ENCODE data around the gene RBM5.
A peak's percentile ranks its signal among the peaks of the same experiment; 100 is the strongest.
"Not testable (repeated sequence)": the region's sequence is repeated elsewhere in the genome, so short reads cannot be mapped to it uniquely, and the experiment has no call there.

The RBM5 gene

DNA sequence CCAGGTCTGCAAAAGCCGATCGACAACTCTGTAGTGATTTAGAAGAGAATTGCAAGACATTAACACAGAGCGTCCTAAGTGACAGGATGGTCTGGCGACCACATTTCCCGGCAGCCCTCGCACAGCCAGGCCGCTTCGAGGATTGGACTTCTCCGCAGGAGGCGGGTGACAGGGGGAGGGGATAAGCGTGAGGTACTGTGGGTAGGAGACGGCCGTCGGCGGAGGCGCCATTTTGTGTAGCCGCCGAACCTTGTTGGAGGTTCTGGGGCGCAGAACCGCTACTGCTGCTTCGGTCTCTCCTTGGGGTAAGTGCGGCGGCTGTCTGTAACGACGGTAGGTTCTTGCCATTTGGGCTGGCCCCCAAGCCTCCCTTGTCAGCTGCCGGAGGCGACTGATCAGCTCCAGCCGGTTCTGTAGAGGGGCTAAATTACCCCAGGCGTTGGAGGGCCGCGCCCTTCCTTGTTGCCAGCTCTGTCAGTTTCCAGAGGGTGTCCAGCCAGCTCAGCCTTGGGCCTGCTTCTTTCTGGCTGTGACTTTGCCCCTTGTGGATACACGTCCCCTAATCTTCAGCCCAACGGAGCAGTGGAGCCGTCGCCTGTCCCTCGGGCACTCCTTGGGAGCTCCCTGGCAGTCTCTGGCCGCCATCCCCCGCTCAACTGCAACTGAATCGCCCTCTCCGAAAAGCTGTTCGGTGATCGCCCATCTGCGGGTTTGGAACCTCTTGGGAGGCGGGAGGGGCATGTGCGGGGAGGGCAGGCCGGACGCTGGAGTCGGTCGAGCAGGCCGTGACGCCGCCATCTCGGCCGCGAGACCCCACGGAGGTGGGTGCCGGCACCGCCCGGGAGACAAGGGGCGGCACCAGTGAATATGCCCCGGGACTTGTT lies at the start of gene RBM5:
Gene RBM5, plus strand, starts transcription at position 195 of the 884 bp plus-strand sequence. CDS start 1,516 bp downstream, outside the sequence.
- peak within 1 kb of the TSS; percentile 94; the same call in 1 of the 2 replicates for H3K27ac ChIP-seq (ENCODE audit: low read depth, low read length)

DNA sequence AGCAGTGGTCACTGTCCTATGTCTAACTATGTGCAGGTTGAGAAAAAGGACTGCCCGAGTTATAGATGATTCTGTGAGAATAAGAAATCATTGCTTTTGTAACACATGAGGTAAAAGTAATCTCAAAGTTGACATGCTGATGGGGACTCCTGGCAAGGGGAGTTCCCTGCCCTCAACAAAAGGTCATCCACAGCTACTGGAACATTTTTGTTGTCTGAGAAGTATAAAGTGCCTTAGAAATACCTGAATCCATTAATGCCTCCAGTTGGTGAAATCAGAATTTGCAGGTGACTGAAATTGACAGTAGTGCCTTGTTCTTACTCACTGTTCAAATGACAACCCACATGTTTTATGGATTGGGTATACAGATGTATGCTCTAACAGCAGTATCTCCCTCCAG lies 43.7 kb upstream of the RBM5 start:
- H3K9me3 ChIP-seq (ENCODE audit: control insufficient read depth, insufficient read depth, low read depth, low read length), result no peaks in the 10 kb centered on the region
- H3K27ac ChIP-seq (ENCODE audit: low read depth, low read length), result 0 out of 2 replicates have a peak overlapping the region, but pooled peaks have one; percentile 14
- peaks cover 35% of the 10 kb centered on the region for H3K36me3 ChIP-seq (ENCODE audit: control insufficient read depth, insufficient read depth, low read length)
- H3K9ac ChIP-seq (ENCODE audit: low read length), result no peak overlapping the region
- H3K27me3 ChIP-seq (ENCODE audit: control insufficient read depth, insufficient read depth, low read length), result no peaks in the 10 kb centered on the region
- no peaks in the 10 kb centered on the region for H3K4me1 ChIP-seq (ENCODE audit: control insufficient read depth, insufficient read depth, low read length)
- no peak overlapping the region for H3K4me3 ChIP-seq (ENCODE audit: low read depth, low read length)

More for the DNA sequence above, at the start of gene RBM5:
- Histone ChIP-seq H3K36me3 (ENCODE audit: control insufficient read depth, insufficient read depth, low read length) (peaks cover 39% of the 10 kb centered on the region), H3K4me3 (ENCODE audit: low read depth, low read length) (peak within 1 kb of the TSS; percentile 96), H3K9me3 (ENCODE audit: control insufficient read depth, insufficient read depth, low read depth, low read length) (peaks cover 11% of the 10 kb centered on the region), H3K4me1 (ENCODE audit: control insufficient read depth, insufficient read depth, low read length) (peaks cover 7% of the 10 kb centered on the region), H3K27me3 (ENCODE audit: control insufficient read depth, insufficient read depth, low read length) (no peaks in the 10 kb centered on the region), H3K9ac (ENCODE audit: low read length) (peak within 1 kb of the TSS; percentile 96)

DNA sequence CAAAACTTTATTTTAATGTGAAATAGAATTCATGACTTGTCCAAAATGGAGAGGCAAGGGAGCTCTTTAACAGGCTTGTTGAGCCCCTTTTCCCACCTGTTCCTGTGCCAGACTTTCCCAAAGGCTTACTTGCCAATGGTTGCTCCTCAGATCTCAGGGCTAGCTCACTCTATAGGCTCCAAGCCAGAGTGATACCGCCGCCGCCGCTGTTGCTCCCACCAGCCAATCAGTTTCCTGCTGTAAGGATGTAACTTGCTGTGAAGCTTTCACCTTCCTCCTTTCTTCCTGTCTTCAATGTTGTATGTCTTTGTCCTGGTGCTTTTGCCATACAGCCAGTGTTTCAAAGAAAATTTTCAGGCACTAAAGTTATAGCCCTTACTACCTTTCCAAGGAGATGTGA lies 41.3 kb upstream of the RBM5 start:
- Histone ChIP-seq H3K4me3 (ENCODE audit: low read depth, low read length) (no peak overlapping the region), H3K27ac (ENCODE audit: low read depth, low read length) (no peak overlapping the region), H3K36me3 (ENCODE audit: control insufficient read depth, insufficient read depth, low read length) (peaks cover 45% of the 10 kb centered on the region), H3K9me3 (ENCODE audit: control insufficient read depth, insufficient read depth, low read depth, low read length) (no peaks in the 10 kb centered on the region), H3K4me1 (ENCODE audit: control insufficient read depth, insufficient read depth, low read length) (no peaks in the 10 kb centered on the region), H3K27me3 (ENCODE audit: control insufficient read depth, insufficient read depth, low read length) (no peaks in the 10 kb centered on the region), H3K9ac (ENCODE audit: low read length) (no peak overlapping the region)

DNA sequence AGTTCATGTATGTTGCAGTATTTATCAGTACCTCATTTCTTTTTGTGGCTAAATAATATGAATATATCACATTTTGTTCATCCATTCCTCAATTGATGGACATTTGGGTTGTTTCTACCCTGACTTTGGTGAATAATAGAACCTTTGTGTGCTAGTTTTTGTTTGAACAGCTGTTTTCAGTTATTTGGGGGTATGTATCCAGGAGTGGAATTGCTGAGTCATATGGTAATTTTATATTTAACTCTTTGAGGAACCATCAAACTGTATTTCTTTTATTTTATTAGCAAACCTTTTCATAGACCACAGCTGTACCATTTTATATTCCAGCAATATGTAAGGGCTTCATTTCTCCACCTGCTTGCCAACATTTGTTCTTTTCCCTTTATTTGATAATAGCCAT lies 38.4 kb upstream of the RBM5 start:
- no peak overlapping the region for H3K9ac ChIP-seq (ENCODE audit: low read length)
- peaks cover 64% of the 10 kb centered on the region for H3K36me3 ChIP-seq (ENCODE audit: control insufficient read depth, insufficient read depth, low read length)
- H3K27me3 ChIP-seq (ENCODE audit: control insufficient read depth, insufficient read depth, low read length), result no peaks in the 10 kb centered on the region
- no peak overlapping the region for H3K27ac ChIP-seq (ENCODE audit: low read depth, low read length)
- no peaks in the 10 kb centered on the region for H3K9me3 ChIP-seq (ENCODE audit: control insufficient read depth, insufficient read depth, low read depth, low read length)
- H3K4me3 ChIP-seq (ENCODE audit: low read depth, low read length), result no peak overlapping the region
- H3K4me1 ChIP-seq (ENCODE audit: control insufficient read depth, insufficient read depth, low read length), result no peaks in the 10 kb centered on the region

DNA sequence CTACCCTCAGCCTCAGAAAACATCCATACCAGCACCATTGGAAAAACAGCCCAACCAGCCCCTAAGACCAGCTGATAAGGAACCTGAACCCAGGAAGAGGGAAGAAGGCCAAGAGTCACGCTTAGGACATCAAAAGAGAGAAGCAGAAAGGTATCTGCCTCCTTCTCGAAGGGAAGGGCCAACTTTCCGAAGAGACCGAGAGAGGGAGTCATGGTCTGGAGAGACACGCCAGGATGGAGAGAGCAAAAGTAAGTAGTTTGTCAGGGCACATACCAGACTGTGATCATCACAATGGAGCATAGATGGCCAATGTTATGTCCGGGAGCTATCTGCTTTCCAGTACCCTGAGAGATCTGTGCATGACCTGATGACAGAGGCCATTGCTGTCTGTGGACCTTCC lies 31.0 kb upstream of the RBM5 start:
- H3K27me3 ChIP-seq (ENCODE audit: control insufficient read depth, insufficient read depth, low read length), result no peaks in the 10 kb centered on the region
- H3K36me3 ChIP-seq (ENCODE audit: control insufficient read depth, insufficient read depth, low read length), result peaks cover 81% of the 10 kb centered on the region
- H3K9me3 ChIP-seq (ENCODE audit: control insufficient read depth, insufficient read depth, low read depth, low read length), result no peaks in the 10 kb centered on the region
- no peak overlapping the region for H3K27ac ChIP-seq (ENCODE audit: low read depth, low read length)
- H3K4me3 ChIP-seq (ENCODE audit: low read depth, low read length), result no peak overlapping the region
- H3K4me1 ChIP-seq (ENCODE audit: control insufficient read depth, insufficient read depth, low read length), result no peaks in the 10 kb centered on the region
- no peak overlapping the region for H3K9ac ChIP-seq (ENCODE audit: low read length)

DNA sequence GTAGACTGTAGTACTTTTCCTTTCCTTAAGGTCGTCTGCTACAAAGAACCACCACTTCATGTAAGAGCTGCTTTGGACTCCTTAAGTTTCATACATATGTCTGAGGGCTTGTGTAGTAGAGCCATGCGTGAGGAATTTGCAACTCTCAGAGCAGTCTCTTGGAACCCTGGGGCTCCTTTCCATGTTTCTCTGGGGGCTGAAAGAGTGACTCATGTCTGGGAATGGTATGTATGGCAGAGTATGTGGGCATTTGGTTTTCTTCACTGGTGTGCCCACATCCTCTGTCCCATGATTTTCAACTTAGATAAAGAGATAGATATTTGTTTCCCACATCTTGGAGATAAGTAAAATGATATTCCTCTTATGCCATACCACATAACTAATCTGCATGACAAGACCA lies 20.6 kb upstream of the RBM5 start:
- no peak overlapping the region for H3K4me3 ChIP-seq (ENCODE audit: low read depth, low read length)
- no peak overlapping the region for H3K27ac ChIP-seq (ENCODE audit: low read depth, low read length)
- no peaks in the 10 kb centered on the region for H3K4me1 ChIP-seq (ENCODE audit: control insufficient read depth, insufficient read depth, low read length)
- no peaks in the 10 kb centered on the region for H3K9me3 ChIP-seq (ENCODE audit: control insufficient read depth, insufficient read depth, low read depth, low read length)
- H3K27me3 ChIP-seq (ENCODE audit: control insufficient read depth, insufficient read depth, low read length), result no peaks in the 10 kb centered on the region
- no peak overlapping the region for H3K9ac ChIP-seq (ENCODE audit: low read length)
- H3K36me3 ChIP-seq (ENCODE audit: control insufficient read depth, insufficient read depth, low read length), result peaks cover 93% of the 10 kb centered on the region

DNA sequence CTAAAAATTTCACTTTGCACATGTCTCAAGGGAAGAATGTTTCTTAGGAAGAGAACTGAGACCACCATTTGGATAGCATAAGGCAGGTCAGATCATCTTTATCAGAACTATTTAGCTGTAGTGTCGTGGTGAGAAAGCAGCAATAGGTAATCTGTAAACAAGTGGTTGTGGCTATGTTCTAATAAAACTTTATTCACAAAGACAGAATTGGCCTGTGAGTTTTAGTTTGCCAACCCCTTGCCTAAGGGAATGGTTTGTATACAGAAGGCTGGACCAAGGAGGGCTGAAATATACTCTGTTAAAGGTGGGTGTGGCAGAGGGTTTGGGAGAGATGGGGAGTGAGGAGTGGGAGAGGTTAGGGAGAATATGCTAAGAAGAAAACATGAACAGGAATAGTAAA lies 10.6 kb upstream of the RBM5 start:
- Histone ChIP-seq H3K27me3 (ENCODE audit: control insufficient read depth, insufficient read depth, low read length) (no peaks in the 10 kb centered on the region), H3K4me3 (ENCODE audit: low read depth, low read length) (no peak overlapping the region), H3K9me3 (ENCODE audit: control insufficient read depth, insufficient read depth, low read depth, low read length) (no peaks in the 10 kb centered on the region), H3K27ac (ENCODE audit: low read depth, low read length) (no peak overlapping the region), H3K9ac (ENCODE audit: low read length) (no peak overlapping the region), H3K36me3 (ENCODE audit: control insufficient read depth, insufficient read depth, low read length) (peaks cover 33% of the 10 kb centered on the region), H3K4me1 (ENCODE audit: control insufficient read depth, insufficient read depth, low read length) (no peaks in the 10 kb centered on the region)

DNA sequence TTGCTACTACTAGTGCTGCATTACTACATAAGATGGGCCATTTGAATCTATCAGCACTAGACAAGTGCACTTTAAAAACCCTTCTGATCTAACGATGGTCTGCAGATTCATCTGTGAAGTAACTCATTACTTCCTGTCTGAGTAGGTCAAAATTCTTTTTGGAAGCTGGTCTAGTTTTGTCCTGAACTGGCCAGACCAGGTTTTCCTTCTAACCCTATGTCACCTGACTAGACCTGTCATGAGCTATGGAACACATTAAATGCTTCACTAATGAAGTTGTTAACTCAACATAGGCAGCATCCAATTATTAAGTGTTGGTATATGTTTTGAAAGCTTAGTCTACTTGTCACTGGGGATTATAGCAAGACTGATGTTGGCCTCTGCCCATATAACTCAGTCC lies 10.1 kb upstream of the RBM5 start:
- Histone ChIP-seq H3K9me3 (ENCODE audit: control insufficient read depth, insufficient read depth, low read depth, low read length) (no peaks in the 10 kb centered on the region), H3K27me3 (ENCODE audit: control insufficient read depth, insufficient read depth, low read length) (no peaks in the 10 kb centered on the region), H3K4me3 (ENCODE audit: low read depth, low read length) (no peak overlapping the region), H3K9ac (ENCODE audit: low read length) (no peak overlapping the region), H3K27ac (ENCODE audit: low read depth, low read length) (no peak overlapping the region), H3K4me1 (ENCODE audit: control insufficient read depth, insufficient read depth, low read length) (no peaks in the 10 kb centered on the region), H3K36me3 (ENCODE audit: control insufficient read depth, insufficient read depth, low read length) (peaks cover 28% of the 10 kb centered on the region)

DNA sequence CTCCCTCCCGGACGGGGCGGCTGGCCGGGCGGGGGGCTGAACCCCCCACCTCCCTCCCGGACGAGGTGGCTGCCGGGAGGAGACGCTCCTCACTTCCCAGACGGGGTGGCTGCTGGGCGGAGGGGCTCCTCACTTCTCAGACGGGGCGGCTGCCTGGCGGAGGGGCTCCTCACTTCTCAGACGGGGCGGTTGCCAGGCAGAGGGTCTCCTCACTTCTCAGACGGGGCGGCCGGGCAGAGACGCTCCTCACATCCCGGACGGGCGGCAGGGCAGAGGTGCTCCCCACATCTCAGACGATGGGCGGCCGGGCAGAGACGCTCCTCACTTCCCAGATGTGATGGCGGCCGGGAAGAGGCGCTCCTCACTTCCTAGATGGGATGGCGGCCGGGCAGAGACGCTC lies 3.8 kb upstream of the RBM5 start:
- H3K4me3 ChIP-seq (ENCODE audit: low read depth, low read length); H3K27ac ChIP-seq (ENCODE audit: low read depth, low read length); H3K9ac ChIP-seq (ENCODE audit: low read length); H3K27me3 ChIP-seq (ENCODE audit: control insufficient read depth, insufficient read depth, low read length); H3K4me1 ChIP-seq (ENCODE audit: control insufficient read depth, insufficient read depth, low read length); H3K36me3 ChIP-seq (ENCODE audit: control insufficient read depth, insufficient read depth, low read length): not testable (repeated sequence)
- H3K9me3 ChIP-seq (ENCODE audit: control insufficient read depth, insufficient read depth, low read depth, low read length), result peaks cover 11% of the 10 kb centered on the region

DNA sequence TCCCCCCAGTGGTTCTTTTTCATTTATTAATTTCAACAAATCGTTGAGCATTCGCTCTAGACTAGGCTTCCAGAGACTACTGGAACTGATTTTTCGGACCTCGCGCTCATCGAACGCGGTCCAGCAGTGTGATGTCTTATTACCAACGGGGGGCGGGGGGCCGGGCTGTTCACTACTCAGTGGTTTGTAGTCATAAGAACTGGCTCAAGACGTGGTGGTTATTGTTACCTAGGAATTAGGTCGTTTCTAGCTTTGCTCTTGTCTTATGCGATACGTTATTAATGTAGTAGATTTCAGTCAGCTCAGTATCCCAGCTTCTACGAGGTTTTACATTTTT lies 858 bp downstream of the RBM5 start:
- Histone ChIP-seq H3K9me3 (ENCODE audit: control insufficient read depth, insufficient read depth, low read depth, low read length) (peaks cover 11% of the 10 kb centered on the region), H3K27ac (ENCODE audit: low read depth, low read length) (peak overlapping the region; percentile 94; the same call in 1 of the 2 replicates), H3K36me3 (ENCODE audit: control insufficient read depth, insufficient read depth, low read length) (peaks cover 44% of the 10 kb centered on the region), H3K9ac (ENCODE audit: low read length) (peak overlapping the region; percentile 96), H3K4me3 (ENCODE audit: low read depth, low read length) (peak overlapping the region; percentile 96), H3K4me1 (ENCODE audit: control insufficient read depth, insufficient read depth, low read length) (peaks cover 7% of the 10 kb centered on the region), H3K27me3 (ENCODE audit: control insufficient read depth, insufficient read depth, low read length) (no peaks in the 10 kb centered on the region)

DNA sequence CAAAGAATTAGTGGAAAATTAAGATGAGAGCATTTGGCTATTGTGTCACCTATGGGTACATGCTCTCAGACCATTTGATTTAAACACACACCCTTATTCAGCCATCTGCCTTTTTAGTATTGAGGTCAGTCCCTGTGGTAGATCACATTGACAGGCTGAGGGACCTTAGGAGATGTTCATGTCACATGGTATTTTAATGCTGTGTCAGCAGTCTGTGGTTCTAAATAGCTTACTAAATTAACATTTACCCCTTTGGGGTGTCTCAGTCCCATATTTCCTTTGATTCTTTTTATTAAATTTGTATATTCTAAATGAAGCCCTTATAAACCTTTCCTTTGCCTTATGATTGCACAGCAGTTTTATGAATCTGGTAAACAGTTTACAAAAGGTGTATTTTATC lies 2.3 kb downstream of the RBM5 start:
- Histone ChIP-seq H3K9me3 (ENCODE audit: control insufficient read depth, insufficient read depth, low read depth, low read length) (peaks cover 8% of the 10 kb centered on the region), H3K36me3 (ENCODE audit: control insufficient read depth, insufficient read depth, low read length) (peaks cover 58% of the 10 kb centered on the region), H3K27ac (ENCODE audit: low read depth, low read length) (no peak overlapping the region), H3K27me3 (ENCODE audit: control insufficient read depth, insufficient read depth, low read length) (no peaks in the 10 kb centered on the region), H3K9ac (ENCODE audit: low read length) (no peak overlapping the region), H3K4me1 (ENCODE audit: control insufficient read depth, insufficient read depth, low read length) (peaks cover 7% of the 10 kb centered on the region), H3K4me3 (ENCODE audit: low read depth, low read length) (no peak overlapping the region)
